Suppressor macrophage treated with lipopolysaccharide for 4 hours (primary cell): ENCODE results near the gene GAB2.

Experiments
- DNase-seq: peaks from one replicate; pipeline ENCODE4 v3.0.0-alpha.2; 2020

The GAB2 gene

GRCh38 chr11:78218707-78219492 is 198.7 kb downstream of the GAB2 start:
- no peak for DNase-seq

- DNase-seq: no peak
Measured at GRCh38 chr11:78217650-78218541, 199.7 kb downstream of the GAB2 start.

GRCh38 chr11:78216571-78217287 is 200.9 kb downstream of the GAB2 start:
- no peak for DNase-seq

GRCh38 chr11:78216021-78216420 is 201.6 kb downstream of the GAB2 start:
- no peak for DNase-seq

- DNase-seq: no peak
Measured at GRCh38 chr11:78214331-78215194, 203.1 kb downstream of the GAB2 start.

GRCh38 chr11:78213526-78214330 is 203.9 kb downstream of the GAB2 start:
- no peak for DNase-seq

- DNase-seq: no peak
Measured at GRCh38 chr11:78212586-78213371, 204.8 kb downstream of the GAB2 start.

- DNase-seq: no peak
Measured at GRCh38 chr11:78211565-78211964, 206.1 kb downstream of the GAB2 start.

GRCh38 chr11:78210000-78210608 is 207.5 kb downstream of the GAB2 start:
- DNase-seq: no peak

- DNase-seq: no peak
Measured at GRCh38 chr11:78209478-78209877, 208.1 kb downstream of the GAB2 start.

GRCh38 chr11:78208257-78209165 is 209.1 kb downstream of the GAB2 start:
- no peak for DNase-seq

- no peak for DNase-seq
Measured at GRCh38 chr11:78207532-78208256, 209.9 kb downstream of the GAB2 start.

- DNase-seq: no peak
Measured at GRCh38 chr11:78205691-78206090, 211.9 kb downstream of the GAB2 start.

- no peak for DNase-seq
Measured at GRCh38 chr11:78205256-78205655, 212.4 kb downstream of the GAB2 start.

GRCh38 chr11:78203184-78203583 is 214.4 kb downstream of the GAB2 start:
- DNase-seq: peak; percentile 56

GRCh38 chr11:78202733-78203167 is 214.9 kb downstream of the GAB2 start:
- DNase-seq: no peak

GRCh38 chr11:78201096-78201818 is 216.4 kb downstream of the GAB2 start:
- DNase-seq: no peak

- DNase-seq: no peak
Measured at GRCh38 chr11:78200553-78200952, 217.1 kb downstream of the GAB2 start.
